ENCODE results near the gene SLC24A4. TPM values are rescaled to one million over a fixed set of nuclear protein-coding genes. Genes with fewer than 3 reads are reported as not detected.

SLC24A4 gene
- total RNA-seq, 3 donors from 2014 or later = 0.15 to 0.96 TPM; not detected in 1

DNA sequence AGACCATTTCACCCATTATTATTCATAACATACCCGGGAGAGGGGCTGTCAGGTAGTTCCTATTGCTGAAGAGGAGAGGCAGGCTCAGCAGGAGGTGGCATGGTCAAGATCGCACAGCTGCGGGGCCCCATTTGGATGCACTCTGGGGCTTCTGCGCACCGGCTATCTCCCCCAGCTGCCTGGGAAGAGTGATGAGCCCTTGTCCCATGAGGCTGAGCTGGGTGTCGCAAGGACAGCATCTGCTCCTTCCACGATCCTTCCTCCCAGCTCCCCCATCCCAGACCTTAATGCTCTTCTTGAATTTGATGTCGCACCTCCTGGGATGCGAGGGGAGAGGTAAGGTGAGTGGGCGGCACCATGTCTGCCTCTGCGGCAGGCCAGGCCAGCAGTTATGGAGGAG is 62.6 kb downstream of the SLC24A4 start:
- Histone ChIP-seq H3K27me3 (no peaks in the 10 kb centered on the region), H3K4me3 (no peak overlapping the region), H3K27ac (no peak overlapping the region), H3K4me1 (no peaks in the 10 kb centered on the region), H3K9me3 (no peaks in the 10 kb centered on the region), H3K36me3 (no peaks in the 10 kb centered on the region)
- no peak for DNase-seq (ENCODE audit: low spot score in 2 of 2)
- intact Hi-C loops (cut with DNase I; ENCODE audit: low total_unique reads) = no loop called here
- TF ChIP-seq, protein P1, sequence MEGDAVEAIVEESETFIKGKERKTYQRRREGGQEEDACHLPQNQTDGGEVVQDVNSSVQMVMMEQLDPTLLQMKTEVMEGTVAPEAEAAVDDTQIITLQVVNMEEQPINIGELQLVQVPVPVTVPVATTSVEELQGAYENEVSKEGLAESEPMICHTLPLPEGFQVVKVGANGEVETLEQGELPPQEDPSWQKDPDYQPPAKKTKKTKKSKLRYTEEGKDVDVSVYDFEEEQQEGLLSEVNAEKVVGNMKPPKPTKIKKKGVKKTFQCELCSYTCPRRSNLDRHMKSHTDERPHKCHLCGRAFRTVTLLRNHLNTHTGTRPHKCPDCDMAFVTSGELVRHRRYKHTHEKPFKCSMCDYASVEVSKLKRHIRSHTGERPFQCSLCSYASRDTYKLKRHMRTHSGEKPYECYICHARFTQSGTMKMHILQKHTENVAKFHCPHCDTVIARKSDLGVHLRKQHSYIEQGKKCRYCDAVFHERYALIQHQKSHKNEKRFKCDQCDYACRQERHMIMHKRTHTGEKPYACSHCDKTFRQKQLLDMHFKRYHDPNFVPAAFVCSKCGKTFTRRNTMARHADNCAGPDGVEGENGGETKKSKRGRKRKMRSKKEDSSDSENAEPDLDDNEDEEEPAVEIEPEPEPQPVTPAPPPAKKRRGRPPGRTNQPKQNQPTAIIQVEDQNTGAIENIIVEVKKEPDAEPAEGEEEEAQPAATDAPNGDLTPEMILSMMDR (IDR thresholded peaks at IDR 0.05) = no peak
- TF ChIP-seq POLR2A (IDR thresholded peaks at IDR 0.05) (no peak), POLR2AphosphoS5 (IDR thresholded peaks at IDR 0.05) (no peak)

DNA sequence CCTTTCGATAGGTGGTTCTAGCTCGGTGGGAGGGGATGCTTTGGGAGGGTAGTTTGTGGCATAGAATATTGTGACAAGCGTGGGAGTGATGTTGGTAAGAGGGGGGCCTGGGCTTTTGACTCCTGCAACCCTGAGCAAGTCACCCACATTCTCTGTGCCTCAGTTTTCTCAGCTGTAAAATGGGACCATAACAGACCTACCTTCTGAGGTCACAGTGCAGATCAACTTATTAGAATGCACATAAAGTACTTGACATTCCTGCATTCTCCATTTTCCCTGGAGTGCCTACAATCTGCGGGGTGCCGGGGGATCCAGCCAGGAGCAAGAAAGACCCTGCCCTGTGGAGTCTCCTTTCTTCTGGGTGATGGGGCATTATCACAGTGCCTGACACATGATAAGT is 63.2 kb downstream of the SLC24A4 start:
- no peak overlapping the region for H3K27ac ChIP-seq
- H3K27me3 ChIP-seq = no peaks in the 10 kb centered on the region
- H3K36me3 ChIP-seq = no peaks in the 10 kb centered on the region
- intact Hi-C loops (cut with DNase I; ENCODE audit: low total_unique reads) = no loop called here
- TF ChIP-seq, protein P1 (IDR thresholded peaks at IDR 0.05) = no peak
- no peak for TF ChIP-seq POLR2AphosphoS5 (IDR thresholded peaks at IDR 0.05)
- TF ChIP-seq POLR2A (IDR thresholded peaks at IDR 0.05) = no peak
- H3K4me3 ChIP-seq = no peak overlapping the region
- no peaks in the 10 kb centered on the region for H3K9me3 ChIP-seq
- no peak for DNase-seq (ENCODE audit: low spot score in 2 of 2)
- H3K4me1 ChIP-seq = no peaks in the 10 kb centered on the region

DNA sequence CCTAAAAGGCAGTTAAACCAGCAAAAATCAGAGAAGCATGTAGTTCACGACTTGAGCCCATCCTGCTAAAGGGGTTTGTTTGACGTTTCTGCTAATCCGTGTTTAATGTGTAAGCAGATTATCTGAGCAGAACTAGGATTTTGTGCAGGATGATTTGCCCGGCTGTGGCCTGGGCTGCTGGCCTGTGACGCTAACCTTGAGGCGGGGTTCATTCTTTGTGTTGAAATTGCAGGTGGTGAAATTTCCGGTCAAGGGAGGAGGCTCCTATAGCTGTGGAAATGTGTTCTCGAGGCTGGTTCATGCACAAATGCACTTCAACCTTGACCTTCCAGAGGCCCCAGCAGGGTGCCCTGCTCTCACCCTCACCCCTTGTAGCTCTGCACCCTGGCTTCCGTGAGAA is 63.7 kb downstream of the SLC24A4 start:
- TF ChIP-seq POLR2A (IDR thresholded peaks at IDR 0.05) (no peak), POLR2AphosphoS5 (IDR thresholded peaks at IDR 0.05) (no peak)
- TF ChIP-seq, protein P1 (IDR thresholded peaks at IDR 0.05) = no peak
- Histone ChIP-seq H3K4me1 (no peaks in the 10 kb centered on the region), H3K27me3 (no peaks in the 10 kb centered on the region), H3K36me3 (no peaks in the 10 kb centered on the region), H3K27ac (no peak overlapping the region), H3K9me3 (no peaks in the 10 kb centered on the region), H3K4me3 (no peak overlapping the region)
- DNase-seq (ENCODE audit: low spot score in 2 of 2) = no peak
- intact Hi-C loops (cut with DNase I; ENCODE audit: low total_unique reads) = no loop called here

DNA sequence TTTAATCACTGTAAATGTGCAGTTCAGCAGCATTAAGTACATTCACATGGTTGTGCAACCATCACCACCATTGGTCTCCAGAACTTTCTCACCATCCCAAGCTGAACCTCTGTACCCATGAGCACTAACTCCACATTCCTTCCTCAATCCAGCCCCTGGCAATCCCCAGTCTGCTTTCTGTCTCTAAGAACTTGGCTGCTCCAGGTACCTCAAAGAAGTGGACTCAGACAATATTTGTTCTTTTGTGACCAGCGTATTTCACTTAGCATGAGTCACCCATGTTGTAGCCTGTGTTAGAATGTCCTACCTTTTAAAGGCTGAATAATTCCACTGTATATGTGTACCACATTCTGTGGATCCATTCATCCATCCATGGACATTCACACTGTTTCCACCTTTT is 64.6 kb downstream of the SLC24A4 start:
- Histone ChIP-seq H3K27me3 (no peaks in the 10 kb centered on the region), H3K27ac (no peak overlapping the region), H3K4me3 (no peak overlapping the region), H3K9me3 (no peaks in the 10 kb centered on the region), H3K36me3 (no peaks in the 10 kb centered on the region), H3K4me1 (no peaks in the 10 kb centered on the region)
- intact Hi-C loops (cut with DNase I; ENCODE audit: low total_unique reads) = no loop called here
- no peak for DNase-seq (ENCODE audit: low spot score in 2 of 2)
- TF ChIP-seq, protein P1 (IDR thresholded peaks at IDR 0.05) = no peak
- TF ChIP-seq POLR2A (IDR thresholded peaks at IDR 0.05) (no peak), POLR2AphosphoS5 (IDR thresholded peaks at IDR 0.05) (no peak)

DNA sequence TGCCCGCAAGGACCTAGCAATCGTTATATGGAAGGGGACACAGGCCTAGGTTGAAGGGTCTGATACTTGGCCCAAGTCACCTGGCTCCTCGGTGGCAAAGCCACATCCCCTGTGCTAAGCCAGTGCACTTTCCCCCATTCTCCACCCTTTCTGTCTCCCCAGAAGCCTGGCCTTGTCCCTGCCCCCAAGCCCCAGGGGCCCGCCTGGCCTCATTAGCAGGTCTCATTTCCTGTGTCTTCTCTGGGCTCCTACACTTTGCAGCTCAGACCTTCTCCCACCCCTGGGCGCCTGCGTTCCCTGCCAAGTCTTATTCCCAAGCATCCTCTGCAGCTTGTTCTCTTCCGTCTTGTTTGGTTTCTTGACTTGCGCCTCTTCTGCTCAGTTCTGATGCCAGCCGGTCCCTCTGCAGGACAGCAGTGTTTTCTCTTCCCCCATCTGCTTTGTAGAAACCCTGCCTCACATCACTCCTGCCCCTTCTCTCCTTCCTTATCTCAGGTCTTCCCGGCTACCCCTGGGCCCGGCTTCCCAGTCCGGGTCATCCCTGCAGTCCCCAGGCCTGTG is 66.7 kb downstream of the SLC24A4 start:
- Histone ChIP-seq H3K27me3 (no peaks in the 10 kb centered on the region), H3K27ac (no peak overlapping the region), H3K4me1 (no peaks in the 10 kb centered on the region), H3K9me3 (no peaks in the 10 kb centered on the region), H3K36me3 (no peaks in the 10 kb centered on the region), H3K4me3 (no peak overlapping the region)
- intact Hi-C loops (cut with DNase I; ENCODE audit: low total_unique reads) = no loop called here
- no peak for DNase-seq (ENCODE audit: low spot score in 2 of 2)
- TF ChIP-seq POLR2AphosphoS5 (IDR thresholded peaks at IDR 0.05) (no peak), POLR2A (IDR thresholded peaks at IDR 0.05) (no peak)
- TF ChIP-seq, protein P1 (IDR thresholded peaks at IDR 0.05) = no peak

Measured in breast epithelium (tissue), 4 donors.